Hematopoietic multipotent progenitor cell treated with erythropoietin and hydrocortisone succinate and interleukin-3 and kit ligand, for 8 days (in vitro differentiated cells): ENCODE results near the gene SLC7A8.
A peak's percentile ranks its signal among the peaks of the same experiment; 100 is the strongest.

Experiments used
- DNase-seq: peaks from one replicate; pipeline ENCODE4 v3.0.0-alpha.2; 2015

SLC7A8 gene

GRCh38 chr14:23182372-23183157, 895 bp downstream of the SLC7A8 start:
- DNase-seq = no peak

- DNase-seq = no peak
Measured at GRCh38 chr14:23181946-23182345, 1.5 kb downstream of the SLC7A8 start.

GRCh38 chr14:23181453-23181852, 2.0 kb downstream of the SLC7A8 start:
- DNase-seq = no peak

GRCh38 chr14:23177181-23177580, 6.3 kb downstream of the SLC7A8 start:
- no peak for DNase-seq

GRCh38 chr14:23175823-23176222, 7.6 kb downstream of the SLC7A8 start:
- DNase-seq = no peak

GRCh38 chr14:23174296-23175184, 8.9 kb downstream of the SLC7A8 start:
- no peak for DNase-seq

GRCh38 chr14:23173796-23174195, 9.7 kb downstream of the SLC7A8 start:
- DNase-seq = no peak

- no peak for DNase-seq
Measured at GRCh38 chr14:23173031-23173430, 10.4 kb downstream of the SLC7A8 start.

- DNase-seq = no peak
Measured at GRCh38 chr14:23172574-23172973, 10.9 kb downstream of the SLC7A8 start.

GRCh38 chr14:23172096-23172495, 11.4 kb downstream of the SLC7A8 start:
- DNase-seq = no peak

- DNase-seq = no peak
Measured at GRCh38 chr14:23171222-23171975, 12.1 kb downstream of the SLC7A8 start.

- no peak for DNase-seq
Measured at GRCh38 chr14:23169622-23170021, 13.8 kb downstream of the SLC7A8 start.

GRCh38 chr14:23168246-23168645, 15.2 kb downstream of the SLC7A8 start:
- no peak for DNase-seq

- no peak for DNase-seq
Measured at GRCh38 chr14:23167116-23167847, 16.2 kb downstream of the SLC7A8 start.

- DNase-seq = no peak
Measured at GRCh38 chr14:23164949-23165348, 18.5 kb downstream of the SLC7A8 start.

GRCh38 chr14:23164250-23164649, 19.2 kb downstream of the SLC7A8 start:
- DNase-seq = peak; percentile 19

- DNase-seq = no peak
Measured at GRCh38 chr14:23163830-23164229, 19.6 kb downstream of the SLC7A8 start.

- DNase-seq = no peak
Measured at GRCh38 chr14:23162800-23163199, 20.7 kb downstream of the SLC7A8 start.

GRCh38 chr14:23162005-23162404, 21.5 kb downstream of the SLC7A8 start:
- DNase-seq = no peak

GRCh38 chr14:23160924-23161522, 22.4 kb downstream of the SLC7A8 start:
- DNase-seq = no peak

- DNase-seq = no peak
Measured at GRCh38 chr14:23159532-23159931, 23.9 kb downstream of the SLC7A8 start.

- no peak for DNase-seq
Measured at GRCh38 chr14:23158779-23159178, 24.7 kb downstream of the SLC7A8 start.
